Suppressor macrophage treated with lipopolysaccharide for 4 hours (primary cell): Measurements from ENCODE around the gene TTLL8.

Experiments
- DNase-seq: peaks from one replicate; pipeline ENCODE4 v3.0.0-alpha.2; 2020

The TTLL8 gene

DNA sequence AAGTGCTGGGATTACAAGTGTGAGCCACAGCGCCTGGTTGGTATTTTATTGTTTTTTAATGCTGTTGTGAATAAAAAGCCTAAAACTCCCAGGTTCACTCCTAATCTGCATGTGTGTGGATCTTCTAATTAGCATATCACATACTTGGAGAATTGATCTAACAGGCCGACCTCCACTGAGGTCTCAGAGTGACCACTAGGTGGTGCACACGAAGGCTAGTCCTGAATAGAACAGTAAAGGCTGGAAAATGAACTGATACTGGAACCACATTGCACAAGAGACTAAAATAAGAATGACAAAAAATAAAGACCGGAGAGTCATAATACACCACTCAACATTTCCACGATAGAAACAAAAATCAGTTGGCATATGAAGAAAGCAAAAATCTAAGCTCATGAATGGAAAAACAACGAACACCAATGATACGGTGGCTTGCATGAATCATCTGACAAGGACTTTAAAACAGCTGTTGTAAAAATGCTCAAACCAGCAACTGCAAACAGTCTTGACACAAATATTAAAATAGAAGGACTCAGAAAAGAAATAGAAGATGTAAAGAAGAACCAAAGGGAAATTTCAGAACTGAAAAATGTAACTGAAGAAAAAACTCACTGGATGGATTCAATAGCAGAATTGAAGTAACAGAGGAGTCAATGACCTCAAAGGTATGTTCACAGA is 78.4 kb downstream of the TTLL8 start:
- peak; percentile 88 for DNase-seq

DNA sequence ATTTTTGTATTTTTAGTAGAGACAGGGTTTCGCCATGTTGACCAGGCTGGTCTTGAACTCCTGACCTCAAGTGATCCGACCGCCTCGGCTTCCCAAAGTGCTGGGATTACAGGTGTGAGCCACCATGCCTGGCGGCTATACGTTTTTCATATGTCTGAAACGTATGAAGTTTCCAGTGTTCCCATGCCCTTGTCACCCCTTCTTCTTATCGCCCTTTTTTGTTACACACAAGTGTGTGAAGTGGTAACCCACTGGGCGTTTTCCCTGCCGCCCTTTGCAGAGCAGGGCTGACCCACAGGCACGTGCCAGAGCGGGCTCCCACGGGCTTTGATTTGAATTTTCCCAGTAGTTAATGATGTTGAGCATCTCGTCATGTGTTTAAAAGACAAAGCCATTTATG is 80.5 kb downstream of the TTLL8 start:
- DNase-seq: no peak

DNA sequence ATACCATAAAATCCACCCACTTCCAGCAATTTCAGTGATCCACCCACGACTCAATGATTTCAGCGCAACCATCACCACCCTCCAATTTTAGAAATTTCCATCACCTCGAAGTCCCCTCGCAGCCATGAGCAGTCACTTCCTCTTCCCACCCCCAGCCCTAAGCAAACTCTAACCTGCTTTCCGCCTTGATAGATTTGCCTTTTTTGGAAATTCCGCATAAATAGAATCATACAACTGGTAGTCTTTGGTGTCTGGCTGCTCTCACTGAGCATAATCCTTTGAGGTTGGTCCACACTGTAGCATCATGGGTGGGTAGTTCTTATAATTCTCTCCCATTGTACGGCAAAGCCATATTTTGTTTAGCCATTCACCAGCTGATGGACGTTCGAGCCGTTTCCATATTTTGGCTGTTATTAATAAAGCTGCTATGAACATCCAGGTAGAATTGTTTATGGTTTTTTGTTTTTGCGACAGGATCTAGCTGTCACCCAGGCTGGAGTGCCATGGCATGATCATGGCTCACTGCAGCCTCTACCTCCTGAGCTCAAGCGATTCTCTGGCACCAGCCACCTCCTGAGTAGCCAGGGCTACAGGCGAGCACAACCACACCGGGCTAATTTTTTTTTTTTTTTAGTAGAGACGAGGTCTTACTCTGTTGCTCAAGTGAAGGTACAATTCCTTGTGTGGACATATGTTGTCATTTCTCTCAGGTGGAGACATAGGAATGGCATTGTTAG is 81.5 kb downstream of the TTLL8 start:
- peak; percentile 80 for DNase-seq

DNA sequence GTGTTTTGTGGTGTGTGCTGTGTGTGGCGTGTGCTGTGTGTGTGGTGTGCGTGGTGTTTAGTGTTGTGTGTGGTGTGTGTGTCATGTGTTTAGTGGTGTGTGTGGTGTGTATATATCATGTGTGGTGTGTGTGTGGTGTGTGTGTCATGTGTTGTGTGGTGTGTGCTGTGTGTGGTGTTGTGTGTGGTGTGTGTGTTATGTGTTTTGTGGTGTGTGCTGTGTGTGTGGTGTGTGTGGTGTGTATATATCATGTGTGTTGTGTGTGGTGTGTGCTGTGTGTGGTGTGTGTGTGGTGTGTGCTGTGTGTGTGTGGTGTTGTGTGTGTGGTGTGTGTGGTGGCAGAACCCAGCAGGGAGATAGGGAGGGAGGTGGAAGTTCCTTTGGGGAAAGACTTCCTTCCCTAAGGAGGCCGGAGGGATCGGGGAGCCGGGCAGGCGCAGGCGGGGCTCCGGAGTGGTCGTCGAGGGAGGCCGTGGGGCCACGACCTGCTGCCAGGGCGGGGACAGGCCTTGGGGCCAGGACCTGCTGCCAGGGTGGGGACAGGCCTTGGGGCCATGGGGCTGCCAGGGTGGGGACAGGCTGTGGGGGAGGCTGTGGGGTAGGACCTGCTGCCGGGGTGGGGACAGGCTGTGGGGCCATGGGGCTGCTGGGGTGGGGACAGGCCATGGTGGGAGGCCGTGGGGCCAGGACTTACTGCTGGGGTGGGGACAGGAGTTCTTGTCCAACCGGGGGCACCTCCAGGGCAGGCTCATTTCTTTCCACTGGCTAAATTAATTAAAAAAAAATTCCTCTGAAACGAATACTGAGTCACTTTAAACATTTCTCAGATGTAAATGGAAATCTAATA is 82.3 kb downstream of the TTLL8 start:
- peak; percentile 41 for DNase-seq

DNA sequence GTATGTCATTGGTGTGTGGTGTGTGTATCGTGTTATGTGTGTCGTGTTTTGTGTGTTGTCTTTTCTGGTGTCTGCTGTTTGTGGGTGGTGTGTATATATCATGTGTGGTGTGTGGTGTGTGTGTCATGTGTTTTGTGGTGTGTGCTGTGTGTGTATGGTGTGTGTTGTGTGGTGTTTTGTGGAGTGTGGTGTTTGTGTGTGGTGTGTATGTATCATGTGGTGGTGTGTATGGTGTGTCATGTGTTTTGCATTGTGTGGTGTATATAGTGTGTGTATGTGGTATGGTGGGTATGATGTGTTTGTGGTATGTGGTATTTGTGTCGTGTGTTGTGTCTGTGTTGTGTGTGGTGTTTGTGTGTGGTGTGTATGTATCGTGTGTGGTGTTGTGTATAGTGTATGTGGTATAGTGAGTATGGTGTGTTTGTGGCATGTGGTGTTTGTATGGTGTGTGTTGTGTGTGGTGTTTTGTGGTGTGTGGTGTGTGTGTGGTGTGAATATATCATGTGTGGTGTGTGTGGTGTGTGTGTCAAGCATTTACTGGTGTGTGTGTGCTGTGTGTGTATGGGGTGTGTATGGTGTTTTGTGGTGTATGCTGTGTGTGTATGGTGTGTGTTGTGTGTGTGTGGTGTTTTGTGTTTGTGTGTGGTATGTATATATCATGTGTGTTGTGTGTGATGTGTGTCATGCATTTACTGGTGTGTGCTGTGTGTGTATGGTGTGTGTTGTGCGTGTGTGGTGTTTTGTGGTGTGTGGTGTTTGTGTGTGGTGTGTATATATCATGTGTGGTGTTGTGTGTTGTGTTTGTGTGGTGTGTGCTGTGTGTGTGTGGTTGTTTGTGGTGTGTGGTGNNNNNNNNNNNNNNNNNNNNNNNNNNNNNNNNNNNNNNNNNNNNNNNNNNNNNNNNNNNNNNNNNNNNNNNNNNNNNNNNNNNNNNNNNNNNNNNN is 84.8 kb downstream of the TTLL8 start:
- DNase-seq: no peak

DNA sequence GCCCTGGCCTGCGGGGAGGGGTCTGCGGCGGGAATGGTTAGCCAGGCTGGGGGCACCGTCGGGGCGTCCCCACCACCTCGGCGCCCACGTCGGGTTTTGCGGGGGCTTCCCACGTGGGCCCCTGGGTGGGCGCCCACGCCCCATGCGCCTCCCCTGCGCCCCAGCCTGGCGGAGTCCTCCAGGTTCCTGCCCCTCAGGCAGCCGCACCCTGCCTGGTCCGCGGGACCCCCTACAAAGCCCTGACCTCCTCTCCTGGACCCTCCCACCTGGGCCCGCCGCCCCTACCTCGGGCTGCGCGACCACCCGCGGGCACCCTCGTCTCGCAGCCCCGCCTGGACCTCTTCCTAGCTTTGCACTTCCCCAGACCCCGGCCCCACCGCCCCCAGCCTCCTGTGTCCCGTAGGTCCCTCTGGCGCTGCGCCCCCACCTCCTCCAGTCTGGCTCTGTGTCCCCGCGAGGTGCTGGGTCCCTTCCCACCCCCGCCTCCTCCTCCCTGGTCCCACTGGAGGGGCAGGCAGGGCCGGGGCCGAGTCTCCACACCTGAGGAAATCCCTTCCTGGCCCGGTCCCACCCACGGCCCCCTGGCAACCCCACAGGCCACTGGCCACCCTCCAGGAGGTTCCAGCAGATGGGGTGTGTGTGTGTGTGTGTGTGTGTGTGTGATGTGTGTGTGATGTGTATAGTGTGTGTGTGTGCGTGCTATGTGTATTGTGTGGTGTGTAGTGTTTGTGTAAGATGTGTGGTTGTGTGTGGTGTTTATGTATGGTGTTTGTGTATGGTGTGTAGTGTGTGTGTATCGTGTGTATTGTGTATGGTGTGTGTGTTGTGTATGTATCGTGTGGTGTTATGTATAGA is 85.7 kb downstream of the TTLL8 start:
- peak; percentile 6 for DNase-seq

DNA sequence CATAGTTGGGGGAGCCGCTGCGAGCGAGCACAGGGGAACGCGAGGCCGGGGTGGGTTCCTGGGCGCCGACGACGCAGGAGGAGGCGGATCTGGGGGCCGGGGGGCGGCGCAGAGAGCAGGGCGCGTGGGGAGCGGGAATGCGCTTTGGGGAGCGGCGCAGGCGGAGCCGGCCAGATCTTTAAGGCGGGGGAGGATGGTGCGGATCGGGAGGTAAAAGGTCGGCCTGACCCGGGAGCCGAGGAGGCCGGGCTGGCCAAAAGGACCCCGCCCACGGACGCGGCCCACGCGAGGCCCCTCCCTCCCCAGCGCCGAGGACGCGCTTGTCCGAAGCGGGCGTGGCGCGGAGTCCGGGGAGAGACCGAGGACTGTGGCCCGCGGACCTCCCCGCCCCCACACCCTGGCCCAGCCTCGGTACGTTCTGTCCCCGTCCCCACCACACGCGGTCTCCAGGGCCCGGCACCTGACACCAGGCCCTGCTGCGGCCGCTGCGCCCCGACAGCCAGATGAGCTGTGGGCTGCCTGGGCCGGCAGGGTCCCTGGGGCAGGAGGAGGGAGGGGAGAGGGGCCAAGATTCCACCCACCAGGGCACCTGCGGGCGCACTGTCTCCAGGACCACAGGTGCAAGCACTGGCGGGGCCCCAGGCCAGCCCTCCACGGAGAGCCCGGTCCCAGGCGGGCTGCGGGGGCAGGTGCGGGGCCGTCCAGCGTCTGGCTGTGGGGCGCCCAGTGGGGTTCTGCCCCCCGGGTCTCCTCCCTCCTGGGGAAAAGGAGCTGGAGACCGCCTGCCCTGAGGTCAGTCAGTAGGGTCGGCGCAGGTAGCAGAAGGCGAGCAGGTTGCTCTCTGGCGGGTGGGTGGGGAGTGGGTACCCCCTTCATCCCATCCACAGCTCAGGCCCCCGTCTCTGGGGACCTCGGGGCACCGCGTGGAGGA is 86.6 kb downstream of the TTLL8 start:
- peak; percentile 95 for DNase-seq

DNA sequence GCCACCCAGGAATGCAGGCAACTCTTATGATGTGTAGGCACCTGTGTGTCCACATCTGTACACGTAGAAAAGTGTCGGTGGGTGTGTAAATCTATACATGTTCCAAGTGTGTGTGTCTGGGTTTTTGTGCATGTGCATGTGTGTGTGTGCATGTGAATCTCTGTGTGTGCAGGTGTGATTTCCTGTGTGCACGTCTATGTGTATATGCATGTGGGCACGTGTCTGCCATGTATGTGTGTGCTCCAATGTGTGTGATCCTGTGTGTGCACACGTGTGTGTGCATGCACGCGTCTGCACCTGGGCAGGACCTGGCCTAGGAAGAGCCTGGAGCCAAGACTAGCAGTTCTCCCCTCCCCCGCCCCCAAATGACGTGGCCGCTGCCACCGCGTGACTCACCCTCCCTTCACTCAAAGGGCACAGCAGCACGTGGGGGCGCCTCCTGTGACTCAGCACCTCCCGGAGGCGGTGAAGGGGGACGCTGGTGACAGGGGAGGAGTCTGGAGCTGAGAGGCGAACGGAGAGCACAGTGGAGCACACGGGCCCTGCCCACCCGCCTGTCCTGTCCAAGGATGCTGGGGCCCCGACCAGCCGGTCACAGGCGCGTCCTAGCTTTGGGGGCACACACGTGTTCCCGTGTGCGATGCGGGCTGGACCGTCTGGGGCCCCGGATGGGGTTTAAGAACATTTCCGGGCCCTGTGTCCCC is 87.4 kb downstream of the TTLL8 start:
- DNase-seq: peak; percentile 99

DNA sequence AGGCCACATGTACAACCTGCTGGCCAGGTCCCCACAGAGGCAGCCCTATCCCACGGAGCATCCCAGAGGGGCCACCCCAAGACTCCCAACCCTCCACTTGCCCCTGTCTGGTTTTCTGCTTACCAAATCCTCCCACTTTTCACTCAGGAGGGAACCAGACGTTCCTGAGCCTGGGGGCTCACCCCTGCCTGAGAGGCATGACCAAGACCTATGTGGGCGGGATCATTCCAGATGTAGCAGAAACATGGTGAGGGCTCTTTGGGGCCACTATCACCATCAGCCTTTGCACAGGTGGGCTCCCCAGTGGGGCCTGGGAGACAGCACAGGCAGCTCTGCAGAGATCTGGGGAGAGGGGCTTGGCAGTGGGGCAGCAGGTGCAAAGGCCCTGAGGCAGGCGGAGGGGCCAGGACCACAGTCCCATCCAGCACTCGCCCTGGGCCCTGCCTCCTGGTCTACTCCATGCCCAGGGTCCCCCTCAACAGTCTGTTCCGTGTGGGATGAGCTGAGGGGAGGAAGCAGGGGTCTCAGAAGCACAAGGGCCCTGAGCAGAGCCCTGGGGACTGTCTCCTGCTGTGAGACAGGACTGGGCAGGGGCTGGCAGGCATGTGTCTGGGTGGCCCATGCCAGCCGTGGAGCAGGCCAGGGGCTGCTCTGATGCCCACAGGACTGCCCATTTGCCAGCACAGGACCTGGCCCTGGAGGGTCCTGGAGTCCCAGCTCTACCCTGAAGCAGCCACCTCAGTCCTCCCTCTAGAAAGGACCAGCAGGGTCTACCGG is 88.2 kb downstream of the TTLL8 start:
- peak; percentile 24 for DNase-seq

DNA sequence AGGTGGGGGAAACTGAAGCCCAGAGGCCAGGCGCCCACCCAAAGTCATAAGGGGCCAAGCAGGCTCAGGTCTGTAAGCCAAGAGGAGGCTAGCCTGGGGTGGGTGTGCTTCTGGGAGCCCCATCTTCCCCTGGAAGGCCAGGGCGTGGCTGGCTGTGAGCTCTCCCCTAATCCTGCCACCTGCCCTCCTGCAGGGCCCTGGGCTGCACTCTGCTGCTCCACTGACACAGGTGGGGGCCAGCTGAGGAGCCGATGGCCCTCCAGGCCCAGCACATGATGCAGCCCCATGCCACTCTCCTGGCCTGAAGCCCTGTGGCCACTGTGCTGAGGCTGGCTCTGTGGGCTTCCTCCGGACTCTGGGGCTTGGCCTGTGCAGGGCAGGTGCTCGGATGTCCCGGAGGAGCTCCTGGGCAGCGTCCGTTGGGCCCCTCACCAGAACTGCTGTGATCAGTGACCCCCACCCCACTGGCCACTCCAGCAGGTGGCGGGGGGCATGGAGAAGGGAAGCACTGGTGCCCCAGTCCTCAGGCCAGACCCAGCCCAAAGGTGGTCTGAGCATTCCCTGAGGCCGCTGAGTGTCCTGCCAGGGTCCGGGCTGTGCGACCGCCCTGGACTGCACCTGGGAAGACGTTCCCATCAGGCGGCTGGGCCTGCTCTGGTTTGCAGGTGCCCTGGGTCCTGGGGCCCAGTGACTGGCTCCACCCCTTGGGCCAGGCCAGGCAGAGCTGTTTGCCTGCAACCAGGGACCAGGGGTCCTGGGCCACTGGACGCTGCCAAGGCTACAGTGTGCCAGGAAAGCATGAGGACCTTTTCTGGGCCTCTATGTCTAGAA is 89.1 kb downstream of the TTLL8 start:
- DNase-seq: peak; percentile 25
